GM23338 (cell line): ENCODE results near the gene GBF1. TPM values are rescaled to one million over a fixed set of nuclear protein-coding genes. Genes with fewer than 3 reads are reported as not detected.

Source experiments
- ATAC-seq: fragments of 200-7000 bp; cut with Tn5 transposase; 3 replicates; pipeline ENCODE4 v1.9.1; 2020
- DNase-seq: peaks from one replicate; pipeline ENCODE4 v3.0.0-alpha.2; 2015; ENCODE audit warnings: low spot score
- H2AFZ ChIP-seq: fragments of 200-600 bp; sonication (generic); 2 replicates; pipeline ENCODE4 v1.8.0; 2016; ENCODE audit warnings: antibody characterized with exemption, mild to moderate bottlenecking, moderate library complexity
- H3F3A ChIP-seq: fragments of 200-600 bp; sonication (generic); replicated peaks from 2 replicates; pipeline ENCODE4 v1.8.0; 2017; ENCODE audit warnings: antibody characterized with exemption, mixed run types, low read depth
- H3K27ac ChIP-seq: fragments of 200-600 bp; sonication (generic); 2 replicates; pipeline ENCODE4 v1.6.1; 2016; ENCODE audit warnings: low read depth
- H3K27me3 ChIP-seq: fragments of 200-600 bp; sonication (generic); 2 replicates; pipeline ENCODE4 v1.8.0; 2016; ENCODE audit warnings: mild to moderate bottlenecking, mixed run types, moderate library complexity; ENCODE audit not compliant: insufficient read depth
- H3K36me3 ChIP-seq: fragments of 200-600 bp; sonication (generic); 2 replicates; pipeline ENCODE4 v1.8.0; 2016; ENCODE audit warnings: mild to moderate bottlenecking; ENCODE audit not compliant: insufficient read depth
- H3K4me1 ChIP-seq: fragments of 200-600 bp; sonication (generic); 2 replicates; pipeline ENCODE4 v1.8.0; 2016; ENCODE audit warnings: mild to moderate bottlenecking, moderate library complexity; ENCODE audit not compliant: insufficient read depth
- H3K4me2 ChIP-seq: fragments of 200-600 bp; sonication (generic); 2 replicates; pipeline ENCODE4 v1.7.1; 2017; ENCODE audit warnings: mixed run types
- H3K4me3 ChIP-seq: fragments of 200-600 bp; sonication (generic); 2 replicates; pipeline ENCODE4 v1.6.1; 2016; ENCODE audit warnings: mixed run types
- H3K79me2 ChIP-seq: fragments of 200-600 bp; sonication (generic); replicated peaks from 2 replicates; pipeline ENCODE4 v1.8.0; 2017; ENCODE audit warnings: mild to moderate bottlenecking; ENCODE audit not compliant: insufficient read depth
- H3K9me2 ChIP-seq: fragments of 200-600 bp; sonication (generic); 2 replicates; pipeline ENCODE4 v1.8.0; 2017; ENCODE audit not compliant: insufficient read depth
- H4K20me1 ChIP-seq: fragments of 200-600 bp; sonication (generic); replicated peaks from 2 replicates; pipeline ENCODE4 v1.8.0; 2017; ENCODE audit warnings: mild to moderate bottlenecking; ENCODE audit not compliant: insufficient read depth
- H3K27ac Mint-ChIP-seq: 2 replicates; pipeline ENCODE4 v1.8.0; 2020; ENCODE audit warnings: inconsistent platforms, mild to moderate bottlenecking, moderate library complexity, mixed read lengths
- H3K27me3 Mint-ChIP-seq: 3 replicates; pipeline ENCODE4 v1.8.0; 2022; ENCODE audit warnings: low read depth, mild to moderate bottlenecking, moderate library complexity, mixed read lengths, inconsistent platforms; ENCODE audit not compliant: insufficient read depth, poor library complexity
- H3K36me3 Mint-ChIP-seq: 3 replicates; pipeline ENCODE4 v1.8.0; 2021; ENCODE audit warnings: low read depth, mild to moderate bottlenecking, inconsistent platforms, moderate library complexity, mixed read lengths
- H3K4me1 Mint-ChIP-seq: 3 replicates; pipeline ENCODE4 v1.8.0; 2020; ENCODE audit warnings: mild to moderate bottlenecking, inconsistent platforms, mixed read lengths
- H3K4me3 Mint-ChIP-seq: 3 replicates; pipeline ENCODE4 v1.8.0; 2021; ENCODE audit warnings: moderate library complexity, mild to moderate bottlenecking, inconsistent platforms, mixed read lengths
- H3K9me3 Mint-ChIP-seq: 3 replicates; pipeline ENCODE4 v1.8.0; 2020; ENCODE audit warnings: moderate library complexity, mild to moderate bottlenecking, inconsistent platforms, mixed read lengths
- CREB1 ChIP-seq: fragments of 250-450 bp; sonication (Bioruptor Pico); IDR thresholded peaks from 2 replicates; pipeline ENCODE4 v1.5.0; 2020; ENCODE audit warnings: low read depth, mild to moderate bottlenecking, moderate library complexity
- CTCF ChIP-seq, 2 experiments: fragments of 200-600 bp in 1 of 2; sonication (generic) in 1 of 2; conservative IDR thresholded peaks; 2 replicates each; pipeline versions ENCODE4 v1.5.1 to v1.6.1; 2016 to 2017; ENCODE audit warnings: antibody characterized with exemption in 2 of 2, low read depth in 2 of 2, mild to moderate bottlenecking in 2 of 2, moderate library complexity in 1 of 2
- EZH2 ChIP-seq: fragments of 200-600 bp; sonication (generic); IDR thresholded peaks from one replicate; pipeline ENCODE4 v1.8.0; 2017; ENCODE audit warnings: antibody characterized with exemption, mild to moderate bottlenecking, low read depth; ENCODE audit not compliant: unreplicated experiment
- EZH2phosphoT487 ChIP-seq: fragments of 200-600 bp; sonication (generic); IDR thresholded peaks from one replicate; pipeline ENCODE4 v1.8.1; 2018; ENCODE audit warnings: antibody characterized with exemption; ENCODE audit not compliant: unreplicated experiment
- JUNB ChIP-seq: IDR thresholded peaks from one replicate; pipeline ENCODE4 v1.6.1; 2016; ENCODE audit warnings: antibody characterized with exemption; ENCODE audit not compliant: unreplicated experiment
- NANOG ChIP-seq: IDR thresholded peaks from 2 replicates; pipeline ENCODE4 v1.6.1; 2016; ENCODE audit warnings: antibody characterized with exemption, borderline replicate concordance
- POLR2AphosphoS5 ChIP-seq: IDR thresholded peaks from 2 replicates; pipeline ENCODE4 v1.6.1; 2016; ENCODE audit warnings: antibody characterized with exemption, low read depth
- REST ChIP-seq: IDR thresholded peaks from one replicate; pipeline ENCODE4 v1.6.1; 2018; ENCODE audit warnings: antibody characterized with exemption; ENCODE audit not compliant: unreplicated experiment
- STAT1 ChIP-seq: IDR thresholded peaks from one replicate; pipeline ENCODE4 v1.6.1; 2016; ENCODE audit warnings: antibody characterized with exemption; ENCODE audit not compliant: unreplicated experiment
- ZNF114 ChIP-seq: fragments of 250-450 bp; sonication (Bioruptor Pico); IDR thresholded peaks from 2 replicates; pipeline ENCODE4 v1.5.0; 2020; ENCODE audit warnings: mild to moderate bottlenecking, moderate library complexity
- ZNF331 ChIP-seq: fragments of 250-450 bp; sonication (Bioruptor Pico); IDR thresholded peaks from 2 replicates; pipeline ENCODE4 v1.5.0; 2020; ENCODE audit warnings: low read depth, mild to moderate bottlenecking, moderate library complexity
- polyA plus RNA-seq: library from polyadenylated mRNA; unstranded; fragments of >200 nt; fragmentation: Nextera tagmentation; extraction: Ambion mirVana; gene quantifications from 2 replicates; pipeline ENCODE4 v1.2.1, GENCODE V29; 2016
- total RNA-seq: library from RNA; depleted of rRNA; stranded (reverse); fragments of >200 nt; shearing (Covaris generic); gene quantifications from 2 replicates; pipeline ENCODE4 v1.2.3, GENCODE V29; 2014
- TF ChIP-seq, protein P1 (sequence below): fragments of 250-450 bp; sonication (Bioruptor Pico); IDR thresholded peaks from 2 replicates; pipeline ENCODE4 v1.5.0; 2020; ENCODE audit warnings: mild to moderate bottlenecking, moderate library complexity
- TF ChIP-seq, protein P2 (sequence below): IDR thresholded peaks from 2 replicates; pipeline ENCODE4 v1.6.1; 2016; ENCODE audit warnings: antibody characterized with exemption

The GBF1 gene
- total and polyA plus RNA-seq, 2 experiments from 2014 or later = 6.5 to 27.2 TPM

- Histone ChIP-seq H3K4me3 (no peak overlapping the region), H3F3A (no peaks in the 10 kb centered on the region), H3K27ac (no peak overlapping the region), H2AFZ (no peak overlapping the region), H3K4me1 (no peaks in the 10 kb centered on the region), H3K36me3 (peaks cover 3% of the 10 kb centered on the region; the same call in 1 of the 2 replicates), H3K9me2 (no peaks in the 10 kb centered on the region), H3K4me2 (no peak overlapping the region), H4K20me1 (no peaks in the 10 kb centered on the region; the same call in 1 of the 2 replicates), H3K27me3 (no peaks in the 10 kb centered on the region), H3K79me2 (no peaks in the 10 kb centered on the region)
- Mint-ChIP-seq H3K27me3 (peaks cover 11% of the 10 kb centered on the region), H3K9me3 (no peaks in the 10 kb centered on the region), H3K4me3 (no peak overlapping the region), H3K4me1 (no peaks in the 10 kb centered on the region), H3K36me3 (peaks cover 11% of the 10 kb centered on the region; the same call in 2 of the 3 replicates), H3K27ac (no peak overlapping the region)
- no peak for TF ChIP-seq EZH2phosphoT487
- no peak for TF ChIP-seq ZNF114
- no peak for TF ChIP-seq ZNF331 (CRISPR knock-in tag)
- TF ChIP-seq EZH2 = no peak
- TF ChIP-seq, protein P1, sequence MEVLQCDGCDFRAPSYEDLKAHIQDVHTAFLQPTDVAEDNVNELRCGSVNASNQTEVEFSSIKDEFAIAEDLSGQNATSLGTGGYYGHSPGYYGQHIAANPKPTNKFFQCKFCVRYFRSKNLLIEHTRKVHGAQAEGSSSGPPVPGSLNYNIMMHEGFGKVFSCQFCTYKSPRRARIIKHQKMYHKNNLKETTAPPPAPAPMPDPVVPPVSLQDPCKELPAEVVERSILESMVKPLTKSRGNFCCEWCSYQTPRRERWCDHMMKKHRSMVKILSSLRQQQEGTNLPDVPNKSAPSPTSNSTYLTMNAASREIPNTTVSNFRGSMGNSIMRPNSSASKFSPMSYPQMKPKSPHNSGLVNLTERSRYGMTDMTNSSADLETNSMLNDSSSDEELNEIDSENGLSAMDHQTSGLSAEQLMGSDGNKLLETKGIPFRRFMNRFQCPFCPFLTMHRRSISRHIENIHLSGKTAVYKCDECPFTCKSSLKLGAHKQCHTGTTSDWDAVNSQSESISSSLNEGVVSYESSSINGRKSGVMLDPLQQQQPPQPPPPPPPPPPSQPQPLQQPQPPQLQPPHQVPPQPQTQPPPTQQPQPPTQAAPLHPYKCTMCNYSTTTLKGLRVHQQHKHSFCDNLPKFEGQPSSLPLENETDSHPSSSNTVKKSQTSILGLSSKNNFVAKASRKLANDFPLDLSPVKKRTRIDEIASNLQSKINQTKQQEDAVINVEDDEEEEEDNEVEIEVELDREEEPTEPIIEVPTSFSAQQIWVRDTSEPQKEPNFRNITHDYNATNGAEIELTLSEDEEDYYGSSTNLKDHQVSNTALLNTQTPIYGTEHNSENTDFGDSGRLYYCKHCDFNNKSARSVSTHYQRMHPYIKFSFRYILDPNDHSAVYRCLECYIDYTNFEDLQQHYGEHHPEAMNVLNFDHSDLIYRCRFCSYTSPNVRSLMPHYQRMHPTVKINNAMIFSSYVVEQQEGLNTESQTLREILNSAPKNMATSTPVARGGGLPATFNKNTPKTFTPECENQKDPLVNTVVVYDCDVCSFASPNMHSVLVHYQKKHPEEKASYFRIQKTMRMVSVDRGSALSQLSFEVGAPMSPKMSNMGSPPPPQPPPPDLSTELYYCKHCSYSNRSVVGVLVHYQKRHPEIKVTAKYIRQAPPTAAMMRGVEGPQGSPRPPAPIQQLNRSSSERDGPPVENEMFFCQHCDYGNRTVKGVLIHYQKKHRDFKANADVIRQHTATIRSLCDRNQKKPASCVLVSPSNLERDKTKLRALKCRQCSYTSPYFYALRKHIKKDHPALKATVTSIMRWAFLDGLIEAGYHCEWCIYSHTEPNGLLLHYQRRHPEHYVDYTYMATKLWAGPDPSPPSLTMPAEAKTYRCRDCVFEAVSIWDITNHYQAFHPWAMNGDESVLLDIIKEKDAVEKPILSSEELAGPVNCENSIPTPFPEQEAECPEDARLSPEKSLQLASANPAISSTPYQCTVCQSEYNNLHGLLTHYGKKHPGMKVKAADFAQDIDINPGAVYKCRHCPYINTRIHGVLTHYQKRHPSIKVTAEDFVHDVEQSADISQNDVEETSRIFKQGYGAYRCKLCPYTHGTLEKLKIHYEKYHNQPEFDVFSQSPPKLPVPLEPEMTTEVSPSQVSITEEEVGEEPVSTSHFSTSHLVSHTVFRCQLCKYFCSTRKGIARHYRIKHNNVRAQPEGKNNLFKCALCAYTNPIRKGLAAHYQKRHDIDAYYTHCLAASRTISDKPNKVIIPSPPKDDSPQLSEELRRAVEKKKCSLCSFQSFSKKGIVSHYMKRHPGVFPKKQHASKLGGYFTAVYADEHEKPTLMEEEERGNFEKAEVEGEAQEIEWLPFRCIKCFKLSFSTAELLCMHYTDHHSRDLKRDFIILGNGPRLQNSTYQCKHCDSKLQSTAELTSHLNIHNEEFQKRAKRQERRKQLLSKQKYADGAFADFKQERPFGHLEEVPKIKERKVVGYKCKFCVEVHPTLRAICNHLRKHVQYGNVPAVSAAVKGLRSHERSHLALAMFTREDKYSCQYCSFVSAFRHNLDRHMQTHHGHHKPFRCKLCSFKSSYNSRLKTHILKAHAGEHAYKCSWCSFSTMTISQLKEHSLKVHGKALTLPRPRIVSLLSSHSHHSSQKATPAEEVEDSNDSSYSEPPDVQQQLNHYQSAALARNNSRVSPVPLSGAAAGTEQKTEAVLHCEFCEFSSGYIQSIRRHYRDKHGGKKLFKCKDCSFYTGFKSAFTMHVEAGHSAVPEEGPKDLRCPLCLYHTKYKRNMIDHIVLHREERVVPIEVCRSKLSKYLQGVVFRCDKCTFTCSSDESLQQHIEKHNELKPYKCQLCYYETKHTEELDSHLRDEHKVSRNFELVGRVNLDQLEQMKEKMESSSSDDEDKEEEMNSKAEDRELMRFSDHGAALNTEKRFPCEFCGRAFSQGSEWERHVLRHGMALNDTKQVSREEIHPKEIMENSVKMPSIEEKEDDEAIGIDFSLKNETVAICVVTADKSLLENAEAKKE = no peak
- TF ChIP-seq CREB1 (CRISPR knock-in tag) = no peak
- TF ChIP-seq STAT1 = no peak
- TF ChIP-seq REST = no peak
- TF ChIP-seq JUNB = no peak
- TF ChIP-seq, protein P2, sequence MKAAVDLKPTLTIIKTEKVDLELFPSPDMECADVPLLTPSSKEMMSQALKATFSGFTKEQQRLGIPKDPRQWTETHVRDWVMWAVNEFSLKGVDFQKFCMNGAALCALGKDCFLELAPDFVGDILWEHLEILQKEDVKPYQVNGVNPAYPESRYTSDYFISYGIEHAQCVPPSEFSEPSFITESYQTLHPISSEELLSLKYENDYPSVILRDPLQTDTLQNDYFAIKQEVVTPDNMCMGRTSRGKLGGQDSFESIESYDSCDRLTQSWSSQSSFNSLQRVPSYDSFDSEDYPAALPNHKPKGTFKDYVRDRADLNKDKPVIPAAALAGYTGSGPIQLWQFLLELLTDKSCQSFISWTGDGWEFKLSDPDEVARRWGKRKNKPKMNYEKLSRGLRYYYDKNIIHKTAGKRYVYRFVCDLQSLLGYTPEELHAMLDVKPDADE = no peak
- no peak for TF ChIP-seq CTCF (conservative IDR thresholded peaks at IDR 0.05; ENCODE audit: low read depth in 2 of 2)
- no peak for TF ChIP-seq NANOG
- TF ChIP-seq POLR2AphosphoS5 = no peak
- no peak for ATAC-seq
- DNase-seq = no peak
These were observed 137.5 kb downstream of the GBF1 start for GRCh38 chr10:102382871-102383270.
